GM10248 (cell line): ENCODE data around the gene SVOPL.

Source experiments
- CTCF ChIA-PET: fragments of 300-600 bp; sonication (Branson Sonifier 250); formaldehyde crosslinking; extraction: SDS; loops from one replicate; lab custom pipeline; 2021; ENCODE audit warnings: antibody characterized with exemption; lab: Yijun Ruan, JAX
- POLR2A ChIA-PET: fragments of 350-650 bp; sonication (Branson Sonifier 250); formaldehyde crosslinking; extraction: SDS; loops from one replicate; lab custom pipeline; 2020; ENCODE audit warnings: antibody characterized with exemption; lab: Yijun Ruan, JAX
- DNase-seq: peaks from one replicate; pipeline ENCODE4 v3.0.0; 2012; ENCODE audit errors: extremely low spot score
- TF ChIP-seq, protein P1 (sequence below): IDR thresholded peaks from 2 replicates; pipeline ENCODE4 v1.5.1; 2012; ENCODE audit warnings: mild to moderate bottlenecking, low read depth; ENCODE audit errors: extremely low read depth, missing control alignments, control extremely low read depth

Gene SVOPL

DNA sequence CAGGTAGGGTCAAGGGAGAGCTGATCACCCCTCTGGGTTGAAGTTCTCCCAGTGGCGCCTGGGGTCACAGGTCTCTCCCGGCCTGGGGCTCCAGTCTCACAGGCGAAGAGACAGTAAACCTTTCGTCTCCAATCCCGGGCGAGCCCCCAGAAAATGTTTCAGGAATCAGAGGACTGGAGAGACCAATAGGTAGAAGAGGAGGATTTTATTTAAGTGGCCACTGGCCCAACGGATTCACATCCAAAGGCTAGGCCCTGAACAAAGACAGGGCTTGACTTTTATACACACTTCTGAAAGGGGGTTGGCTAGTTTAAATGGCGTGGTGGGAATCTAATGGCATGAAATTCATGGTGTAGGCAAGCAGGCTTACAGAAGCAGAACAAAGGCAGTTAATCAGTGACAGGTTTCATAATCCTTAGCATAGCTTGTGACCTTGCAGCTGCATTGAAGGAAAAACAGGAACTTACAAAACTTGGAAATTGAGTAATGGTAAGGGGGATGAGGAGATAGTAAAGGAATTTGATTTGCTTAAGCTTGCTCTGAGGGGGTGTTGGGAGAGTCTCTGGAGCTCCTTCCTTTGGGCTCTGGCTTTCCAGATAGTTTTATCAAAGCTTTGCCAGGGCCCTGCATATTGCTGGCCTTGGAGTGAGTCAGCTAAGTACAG, 135.6 kb downstream of the SVOPL start:
- TF ChIP-seq, protein P1, sequence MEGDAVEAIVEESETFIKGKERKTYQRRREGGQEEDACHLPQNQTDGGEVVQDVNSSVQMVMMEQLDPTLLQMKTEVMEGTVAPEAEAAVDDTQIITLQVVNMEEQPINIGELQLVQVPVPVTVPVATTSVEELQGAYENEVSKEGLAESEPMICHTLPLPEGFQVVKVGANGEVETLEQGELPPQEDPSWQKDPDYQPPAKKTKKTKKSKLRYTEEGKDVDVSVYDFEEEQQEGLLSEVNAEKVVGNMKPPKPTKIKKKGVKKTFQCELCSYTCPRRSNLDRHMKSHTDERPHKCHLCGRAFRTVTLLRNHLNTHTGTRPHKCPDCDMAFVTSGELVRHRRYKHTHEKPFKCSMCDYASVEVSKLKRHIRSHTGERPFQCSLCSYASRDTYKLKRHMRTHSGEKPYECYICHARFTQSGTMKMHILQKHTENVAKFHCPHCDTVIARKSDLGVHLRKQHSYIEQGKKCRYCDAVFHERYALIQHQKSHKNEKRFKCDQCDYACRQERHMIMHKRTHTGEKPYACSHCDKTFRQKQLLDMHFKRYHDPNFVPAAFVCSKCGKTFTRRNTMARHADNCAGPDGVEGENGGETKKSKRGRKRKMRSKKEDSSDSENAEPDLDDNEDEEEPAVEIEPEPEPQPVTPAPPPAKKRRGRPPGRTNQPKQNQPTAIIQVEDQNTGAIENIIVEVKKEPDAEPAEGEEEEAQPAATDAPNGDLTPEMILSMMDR: no peak
- ChIA-PET CTCF (no interaction called here), POLR2A (no interaction called here)
- DNase-seq: no peak

DNA sequence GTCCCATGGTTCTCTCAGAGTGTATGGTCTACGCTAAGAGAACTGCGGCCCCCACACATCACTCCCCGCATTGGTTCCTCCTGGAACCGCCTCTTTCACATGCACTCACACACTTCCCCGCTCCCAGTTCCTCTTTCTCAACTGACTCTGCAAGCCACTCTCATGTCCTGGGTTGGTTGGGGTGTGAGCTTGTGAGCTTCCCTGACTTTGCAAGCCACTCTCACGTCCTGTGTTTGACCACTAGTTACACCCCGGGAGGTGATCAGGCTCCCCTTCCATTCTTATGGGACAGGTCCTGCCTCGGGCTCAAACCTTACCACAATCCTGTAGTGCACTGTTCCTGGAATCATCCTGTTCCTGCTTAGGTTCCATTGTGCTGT, 136.1 kb downstream of the SVOPL start:
- ChIA-PET CTCF (no interaction called here), POLR2A (no interaction called here)
- TF ChIP-seq, protein P1: no peak
- DNase-seq: no peak

DNA sequence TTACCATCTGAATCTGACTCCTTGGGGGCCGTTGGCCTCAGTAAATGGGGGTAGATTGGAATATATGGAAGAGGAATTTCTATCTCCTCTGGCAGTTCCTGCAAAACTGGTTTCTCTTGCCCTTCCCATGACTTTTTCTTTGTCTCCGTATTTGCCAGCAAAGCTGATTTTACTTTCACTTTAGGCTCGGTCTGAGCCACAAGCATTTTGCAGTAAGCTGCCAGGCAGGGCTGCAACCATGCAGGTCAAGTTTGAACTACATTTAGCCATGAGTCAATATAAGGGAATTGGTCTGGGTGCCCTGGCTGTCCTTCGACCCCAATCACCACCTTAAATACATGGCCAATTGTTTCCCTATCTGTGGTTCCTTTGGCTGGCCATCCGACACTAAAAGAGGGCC, 136.8 kb downstream of the SVOPL start:
- TF ChIP-seq, protein P1: no peak
- POLR2A ChIA-PET: no interaction called here
- DNase-seq: no peak
- CTCF ChIA-PET: no interaction called here

DNA sequence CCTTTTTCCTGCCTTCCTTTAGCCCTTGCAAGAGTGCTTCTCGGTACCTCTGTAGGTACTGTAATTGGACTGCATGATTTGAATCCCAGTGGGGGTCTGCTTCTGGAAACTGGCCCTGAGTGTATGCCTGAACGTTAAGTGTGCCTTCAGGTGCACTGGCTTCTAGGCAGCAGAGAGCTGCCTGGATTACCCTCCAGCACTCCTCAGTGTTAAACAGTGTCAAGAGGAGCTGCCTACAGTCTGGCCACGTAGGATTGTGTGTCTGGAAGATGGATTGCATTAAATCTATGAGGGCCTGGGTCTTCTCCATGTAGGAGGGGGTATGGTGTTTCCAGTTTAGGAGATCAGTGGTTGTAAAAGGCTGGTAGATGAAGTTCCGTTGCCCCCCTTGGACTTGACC, 137.4 kb downstream of the SVOPL start:
- ChIA-PET POLR2A (no interaction called here), CTCF (no interaction called here)
- DNase-seq: no peak
- TF ChIP-seq, protein P1: no peak

DNA sequence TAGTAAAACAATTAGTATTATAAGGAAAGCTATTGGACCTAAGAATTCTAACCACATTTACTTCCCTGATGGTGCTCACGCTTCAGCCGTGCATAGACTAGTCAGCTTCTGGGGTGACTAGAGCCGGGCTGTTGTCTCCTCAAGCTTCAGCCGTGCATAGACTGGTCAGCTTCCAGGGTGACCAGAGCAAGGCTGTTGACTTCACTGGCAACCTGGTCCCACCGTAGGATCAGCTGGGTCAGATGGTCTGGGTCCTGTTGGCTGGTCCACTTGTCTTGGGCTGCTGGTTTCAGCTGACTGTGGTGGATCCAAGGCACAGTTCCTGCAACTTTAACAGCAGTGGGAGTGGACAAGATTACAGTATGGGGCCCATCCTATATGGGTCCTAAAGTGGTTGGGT, 141.7 kb downstream of the SVOPL start:
- POLR2A ChIA-PET: no interaction called here
- CTCF ChIA-PET: no interaction called here
- TF ChIP-seq, protein P1: no peak
- no peak for DNase-seq

DNA sequence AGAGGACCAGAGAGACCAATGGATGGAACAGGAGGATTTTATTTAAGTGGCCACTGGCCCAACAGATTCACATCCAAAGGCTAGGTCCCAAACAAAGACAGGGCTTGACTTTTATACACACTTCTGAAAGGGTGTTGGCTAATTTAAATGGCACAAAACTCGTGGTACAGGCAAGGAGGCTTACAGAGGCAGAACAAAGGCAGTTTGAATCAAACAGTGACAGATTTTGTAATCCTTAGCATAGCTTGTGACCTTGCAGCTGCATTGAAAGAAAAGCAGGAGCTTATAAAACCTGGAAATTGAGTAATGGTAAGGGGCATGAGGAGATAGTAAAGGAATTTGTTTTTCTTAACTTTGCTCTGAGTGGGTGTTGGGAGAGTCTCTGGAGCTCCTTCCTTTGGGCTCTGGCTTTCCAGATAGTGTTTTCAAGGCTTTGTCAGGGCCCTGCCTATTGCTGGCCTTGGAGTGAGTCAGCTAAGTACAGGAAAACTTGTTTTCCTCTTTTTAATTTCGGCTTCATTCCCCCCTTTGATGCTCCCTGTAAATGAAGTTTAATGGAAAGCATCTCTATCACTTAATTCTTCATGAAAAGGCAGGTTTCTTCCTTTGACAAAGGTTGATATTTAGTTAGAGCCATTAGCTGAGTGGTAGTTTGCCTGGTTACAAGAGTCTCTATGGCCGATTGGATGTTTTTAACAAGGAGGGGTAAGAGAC, 144.2 kb downstream of the SVOPL start:
- TF ChIP-seq, protein P1: no peak
- CTCF ChIA-PET: interaction anchor here (0.7 kb wide), 1 partner anchor 10 kb away, joined by 3 read pairs; no protein-coding TSS in a partner anchor
- POLR2A ChIA-PET: no interaction called here
- no peak for DNase-seq
